Upper lobe of left lung (tissue), 4 donors: ENCODE measurements around the gene CDH22.

Experiments
- EP300 ChIP-seq, 4 donors: sonication (generic); formaldehyde crosslinking; IDR thresholded peaks; one replicate each; pipeline ENCODE4 v1.5.1; 2017; ENCODE audit warnings: antibody characterized with exemption in 4 of 4, control low read depth in 2 of 4
- POLR2A ChIP-seq, 4 donors: fragments of 450-650 bp; IDR thresholded peaks; one replicate each; pipeline ENCODE4 v1.5.1; 2016 to 2017; ENCODE audit warnings: antibody characterized with exemption in 4 of 4, mild to moderate bottlenecking in 2 of 4
- POLR2AphosphoS5 ChIP-seq, 2 donors: sonication (generic); formaldehyde crosslinking; IDR thresholded peaks; one replicate each; pipeline ENCODE4 v1.5.1; 2017; ENCODE audit warnings: antibody characterized with exemption in 2 of 2
- TF ChIP-seq, protein P1 (sequence below), 6 experiments: fragments of 450-650 bp in 4 of 6; fragments of 200-600 bp in 2 of 6; sonication (generic) in 2 of 6; IDR thresholded peaks; one replicate each; pipeline ENCODE4 v1.5.1; 2016 to 2019; ENCODE audit warnings: antibody characterized with exemption in 6 of 6

- TF ChIP-seq, protein P1, sequence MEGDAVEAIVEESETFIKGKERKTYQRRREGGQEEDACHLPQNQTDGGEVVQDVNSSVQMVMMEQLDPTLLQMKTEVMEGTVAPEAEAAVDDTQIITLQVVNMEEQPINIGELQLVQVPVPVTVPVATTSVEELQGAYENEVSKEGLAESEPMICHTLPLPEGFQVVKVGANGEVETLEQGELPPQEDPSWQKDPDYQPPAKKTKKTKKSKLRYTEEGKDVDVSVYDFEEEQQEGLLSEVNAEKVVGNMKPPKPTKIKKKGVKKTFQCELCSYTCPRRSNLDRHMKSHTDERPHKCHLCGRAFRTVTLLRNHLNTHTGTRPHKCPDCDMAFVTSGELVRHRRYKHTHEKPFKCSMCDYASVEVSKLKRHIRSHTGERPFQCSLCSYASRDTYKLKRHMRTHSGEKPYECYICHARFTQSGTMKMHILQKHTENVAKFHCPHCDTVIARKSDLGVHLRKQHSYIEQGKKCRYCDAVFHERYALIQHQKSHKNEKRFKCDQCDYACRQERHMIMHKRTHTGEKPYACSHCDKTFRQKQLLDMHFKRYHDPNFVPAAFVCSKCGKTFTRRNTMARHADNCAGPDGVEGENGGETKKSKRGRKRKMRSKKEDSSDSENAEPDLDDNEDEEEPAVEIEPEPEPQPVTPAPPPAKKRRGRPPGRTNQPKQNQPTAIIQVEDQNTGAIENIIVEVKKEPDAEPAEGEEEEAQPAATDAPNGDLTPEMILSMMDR (IDR thresholded peaks at IDR 0.05), result no peak
- no peak for TF ChIP-seq POLR2AphosphoS5 (IDR thresholded peaks at IDR 0.05)
- TF ChIP-seq POLR2A (IDR thresholded peaks at IDR 0.05), result no peak
- no peak for TF ChIP-seq EP300 (IDR thresholded peaks at IDR 0.05)
These were observed 87.0 kb downstream of the CDH22 start for GRCh38 chr20:46221256-46221833.
